HG03457 (cell line): ENCODE results near the gene COL4A1.

Experiments used
- ATAC-seq: cut with Tn5 transposase; IDR thresholded peaks from one replicate; pipeline ENCODE4 v1.9.1; 2021; ENCODE audit warnings: moderate number of reproducible peaks; ENCODE audit not compliant: unreplicated experiment

COL4A1 gene

GRCh38 chr13:110105136-110105535 lies 201.8 kb downstream of the COL4A1 start:
- no peak for ATAC-seq

- no peak for ATAC-seq
Observed at GRCh38 chr13:110103534-110103933, 203.4 kb downstream of the COL4A1 start.

GRCh38 chr13:110103026-110103425 lies 203.9 kb downstream of the COL4A1 start:
- no peak for ATAC-seq

GRCh38 chr13:110102053-110102452 lies 204.9 kb downstream of the COL4A1 start:
- no peak for ATAC-seq

- no peak for ATAC-seq
Observed at GRCh38 chr13:110099922-110100321, 207.0 kb downstream of the COL4A1 start.
